Kidney glomerular epithelial cell (primary cell): Measurements from ENCODE around the gene VWA5B1.

Experiments
- DNase-seq: peaks from one replicate; lab custom pipeline; 2025; lab: John Stamatoyannopoulos, UW

The VWA5B1 gene

DNA sequence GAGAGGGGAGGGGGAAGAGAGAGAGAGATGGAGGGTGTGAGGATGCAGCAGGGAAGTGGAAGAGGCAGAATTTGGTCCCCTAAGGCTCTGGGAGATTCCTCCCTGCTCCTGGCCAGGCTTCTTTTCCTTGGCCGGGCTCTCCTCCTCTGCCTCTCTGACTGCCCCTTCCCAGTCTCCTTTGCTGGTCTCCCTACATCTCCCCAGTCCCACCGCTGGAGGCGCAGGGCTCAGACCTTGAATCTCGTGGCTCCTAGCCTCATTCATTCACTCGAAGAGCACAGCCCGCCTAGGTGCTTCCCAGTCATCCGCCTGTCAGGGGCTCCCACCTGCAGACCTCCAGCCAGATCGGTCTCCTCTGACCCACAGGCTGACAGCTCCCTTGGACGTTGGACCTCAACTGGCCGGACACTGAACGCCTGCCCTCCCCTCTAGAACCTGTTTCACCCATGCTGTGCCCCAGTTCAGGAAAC, 76.5 kb downstream of the VWA5B1 start:
- DNase-seq, result peak; percentile 19

DNA sequence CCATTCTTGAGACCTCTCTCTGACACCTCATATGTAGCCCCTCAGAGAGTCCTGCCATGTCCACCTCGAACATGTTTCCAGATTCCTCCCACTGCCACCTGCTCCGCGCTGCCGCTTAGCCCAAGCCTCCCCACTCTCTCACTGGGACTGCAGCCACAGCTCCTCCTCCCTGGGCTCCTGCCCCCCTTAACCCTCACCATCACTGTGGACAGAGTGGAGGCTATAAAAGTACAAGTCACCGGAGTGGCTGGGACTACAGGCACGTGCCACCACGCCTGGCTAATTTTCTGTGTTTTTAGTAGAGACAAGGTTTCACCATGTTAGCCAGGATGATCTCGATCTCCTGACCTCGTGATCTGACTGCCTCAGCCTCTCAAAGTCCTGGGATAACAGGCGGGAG, 77.0 kb downstream of the VWA5B1 start:
- no peak for DNase-seq

DNA sequence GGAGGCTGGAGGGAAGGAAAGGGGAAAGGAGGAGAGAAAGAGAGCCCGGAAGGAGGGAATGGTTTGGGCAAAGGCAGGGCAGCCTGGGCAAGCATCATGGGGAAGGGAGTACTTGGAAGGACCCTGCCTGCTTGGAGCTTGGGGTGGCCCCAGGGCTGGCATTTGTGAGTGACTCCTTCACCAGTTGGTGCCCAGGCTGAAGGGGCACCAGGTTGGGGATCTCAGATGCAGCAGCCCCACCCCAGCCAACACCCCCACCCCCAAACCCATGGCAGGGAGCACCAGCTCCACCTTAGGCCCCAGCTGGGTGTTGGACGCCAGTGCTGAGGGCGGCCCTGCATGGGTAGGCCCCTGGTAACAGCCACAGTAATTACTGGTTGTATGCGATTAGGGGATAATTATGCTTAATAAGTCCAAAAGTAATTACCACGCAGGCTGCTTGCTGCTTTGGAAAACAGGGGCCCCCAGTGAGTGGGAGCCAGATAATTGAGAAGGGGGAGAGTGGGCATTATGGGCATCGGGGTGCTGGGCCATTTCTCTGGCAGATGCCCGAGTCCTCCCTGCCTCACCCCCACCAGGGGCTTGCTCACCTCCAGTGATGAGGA, 78.3 kb downstream of the VWA5B1 start:
- no peak for DNase-seq

DNA sequence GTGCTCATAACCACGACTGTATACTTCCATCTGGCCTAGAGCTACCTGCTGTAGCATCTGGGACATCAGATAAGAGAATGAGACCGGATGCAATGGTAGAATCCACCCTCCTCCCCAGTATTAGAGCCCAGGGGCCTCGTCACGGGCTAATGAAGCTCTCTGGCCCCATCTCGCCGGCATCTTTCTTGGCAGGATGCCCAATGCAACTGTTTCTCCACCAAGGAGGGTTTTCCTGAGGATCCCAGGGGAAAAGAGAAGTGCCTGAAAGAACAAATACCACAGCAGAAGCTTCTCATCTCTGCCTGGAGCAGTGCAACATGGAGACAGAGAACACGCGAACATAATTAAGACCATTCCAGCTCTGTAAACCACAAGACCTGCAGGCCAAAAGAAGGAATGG, 80.0 kb downstream of the VWA5B1 start:
- no peak for DNase-seq

DNA sequence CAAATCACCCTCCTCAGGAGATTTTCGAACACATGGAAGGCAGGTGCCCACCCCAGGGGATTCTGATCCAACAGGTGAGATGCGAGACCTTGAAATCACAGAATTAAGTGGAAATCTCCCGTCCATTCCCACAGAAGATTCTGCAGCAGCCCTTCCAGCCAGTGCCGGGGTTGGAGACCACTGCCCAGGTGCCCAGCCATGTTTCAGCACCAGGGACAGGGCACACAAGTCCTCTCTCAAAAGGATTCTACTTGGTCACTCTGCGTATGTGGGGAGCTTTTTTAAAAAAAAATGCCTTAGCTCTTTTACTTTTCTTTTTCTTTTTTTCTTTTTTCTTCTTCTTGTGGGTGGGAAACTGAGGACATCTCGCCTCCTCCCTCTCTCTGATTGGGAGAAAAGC, 80.7 kb downstream of the VWA5B1 start:
- DNase-seq, result no peak

DNA sequence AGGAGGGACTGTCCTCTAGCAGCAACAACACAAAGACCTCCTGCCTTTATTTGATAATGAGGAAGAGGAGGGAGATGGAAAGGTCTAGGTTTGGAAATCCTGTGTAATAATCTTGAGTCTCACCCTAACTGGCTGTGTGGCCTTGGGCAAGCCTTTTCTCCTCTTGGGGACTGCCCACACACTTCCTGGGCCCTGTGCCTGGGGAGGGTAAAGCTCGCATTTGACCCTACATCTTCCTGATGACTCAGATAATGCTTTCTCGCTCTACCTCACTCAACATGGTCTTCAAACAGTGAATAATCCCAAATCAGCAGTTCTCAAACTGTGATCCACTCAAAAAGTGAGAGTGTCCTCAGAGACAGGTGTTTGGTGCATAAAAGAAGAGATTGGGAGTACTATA, 81.2 kb downstream of the VWA5B1 start:
- DNase-seq, result no peak

DNA sequence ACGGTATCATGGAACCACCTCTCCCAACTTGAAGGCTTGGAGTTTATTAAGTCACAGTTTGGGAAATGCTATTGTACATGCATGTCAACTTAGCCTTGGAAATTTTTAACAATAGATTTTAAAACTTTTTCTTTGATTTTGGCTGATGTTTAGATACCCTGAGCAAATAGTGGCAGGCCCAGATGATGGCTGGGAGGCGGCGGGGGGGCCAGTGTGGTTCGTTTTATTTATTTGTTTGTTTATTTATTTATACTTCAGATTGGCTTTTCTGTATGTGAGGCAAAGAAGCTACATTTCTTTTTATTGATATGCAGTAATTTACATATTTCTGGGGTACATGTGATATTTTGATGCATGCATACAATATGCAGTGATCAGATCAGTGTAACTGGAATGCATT, 82.0 kb downstream of the VWA5B1 start:
- no peak for DNase-seq

DNA sequence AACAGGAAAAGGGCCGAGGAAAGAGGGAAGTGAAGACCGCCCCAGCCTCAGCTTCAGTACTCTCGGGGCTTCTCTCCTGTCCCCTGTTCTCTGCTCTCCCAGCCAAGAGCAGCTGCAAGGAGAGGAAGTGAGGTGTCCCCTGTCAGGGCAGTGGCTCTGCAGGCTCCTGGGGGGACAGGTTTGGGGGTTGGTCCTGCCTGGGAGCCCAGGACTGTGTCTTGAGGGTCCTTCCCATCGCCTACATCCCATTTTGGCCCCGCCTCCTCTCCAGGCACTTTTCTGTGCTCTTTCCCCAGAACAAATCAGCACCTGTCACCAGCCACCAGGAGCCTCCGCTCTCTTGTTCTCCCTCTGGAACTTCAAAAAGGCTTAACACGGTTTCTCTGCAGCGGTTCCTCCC, 82.6 kb downstream of the VWA5B1 start:
- no peak for DNase-seq

DNA sequence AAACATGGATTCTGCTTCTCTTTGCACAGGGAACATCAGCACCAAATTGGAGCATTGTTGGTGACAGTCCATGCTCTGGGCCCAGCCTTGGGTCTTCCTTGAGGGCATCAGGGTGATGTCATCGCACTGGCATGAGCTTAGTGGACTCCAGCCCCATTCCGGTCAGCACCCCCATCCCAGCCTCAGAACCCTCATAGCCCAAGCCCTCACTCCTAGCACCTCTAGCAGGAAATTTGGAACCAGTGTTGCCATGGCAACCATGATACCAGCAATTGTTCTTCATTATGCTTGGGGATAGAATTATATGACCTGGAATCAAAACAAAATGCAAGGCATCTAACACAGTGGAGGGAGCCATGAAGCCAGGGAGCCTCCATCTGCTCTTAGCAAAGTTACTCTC, 83.1 kb downstream of the VWA5B1 start:
- DNase-seq, result no peak

DNA sequence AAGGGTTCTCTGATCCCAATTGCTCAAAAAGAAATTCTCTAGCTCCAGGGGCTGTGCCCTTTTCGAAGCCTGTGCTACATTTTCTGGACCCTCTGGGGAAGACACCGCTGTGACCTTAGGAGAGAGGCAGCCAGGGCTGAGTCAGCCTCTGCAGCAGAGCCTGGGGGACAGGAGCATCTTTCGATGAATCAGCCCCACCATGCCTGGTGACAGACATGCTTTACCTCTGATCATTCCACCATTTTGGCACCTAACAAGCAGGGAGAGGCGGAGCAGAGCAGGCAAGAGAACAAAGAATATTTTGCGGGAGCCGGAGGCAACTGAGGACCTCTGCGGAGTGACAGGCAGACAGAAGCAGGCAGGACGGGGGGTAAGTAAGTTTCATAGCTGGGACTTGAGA, 84.9 kb downstream of the VWA5B1 start:
- DNase-seq, result no peak

DNA sequence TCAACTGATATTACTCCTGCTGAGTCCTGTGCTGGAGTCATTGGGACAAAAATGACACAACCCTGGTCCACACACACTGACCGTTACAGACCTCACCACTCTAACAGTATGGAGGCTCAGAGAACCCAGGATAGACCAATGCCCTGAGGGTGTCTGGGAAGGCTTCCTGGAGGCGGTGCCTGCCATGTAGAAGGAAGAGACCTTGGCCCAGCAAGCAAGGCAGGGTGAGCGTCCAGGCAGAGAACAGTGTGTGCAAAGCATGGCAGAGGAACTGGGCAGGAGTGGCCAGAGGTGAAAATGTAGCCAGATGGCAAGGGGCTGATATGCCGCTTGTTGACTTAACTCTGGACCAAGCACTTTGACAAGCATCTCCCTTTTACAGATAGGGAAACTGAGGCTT, 85.5 kb downstream of the VWA5B1 start:
- no peak for DNase-seq

DNA sequence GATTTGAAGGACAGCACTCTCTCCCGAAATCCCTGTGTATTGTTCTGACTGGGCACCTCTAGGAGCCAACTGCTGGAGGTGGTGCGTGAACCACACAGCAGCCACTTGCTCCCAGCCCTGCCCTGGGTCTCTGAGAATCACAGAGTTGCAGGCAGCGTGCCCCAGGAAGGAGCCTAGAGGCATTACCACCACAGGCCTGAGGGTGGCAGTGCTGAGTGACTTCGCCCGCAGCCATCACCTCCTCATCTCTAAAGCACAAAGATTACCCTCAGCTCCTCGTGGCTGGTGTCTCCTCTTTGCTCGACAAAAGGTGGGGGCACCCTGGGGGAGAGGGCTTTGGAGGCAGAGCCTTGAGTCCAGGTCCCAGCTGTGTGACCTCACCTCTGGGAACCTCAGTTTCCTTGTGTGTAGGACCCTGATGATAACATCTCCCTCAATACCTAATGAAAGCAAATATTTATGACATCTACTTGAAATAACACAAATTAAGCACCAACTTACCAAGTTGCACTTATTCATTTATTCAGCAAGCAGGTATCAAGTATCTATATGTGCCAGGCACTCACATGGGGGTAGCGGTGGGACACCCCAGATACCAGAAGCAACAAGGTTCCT, 86.3 kb downstream of the VWA5B1 start:
- DNase-seq, result peak; percentile 7

DNA sequence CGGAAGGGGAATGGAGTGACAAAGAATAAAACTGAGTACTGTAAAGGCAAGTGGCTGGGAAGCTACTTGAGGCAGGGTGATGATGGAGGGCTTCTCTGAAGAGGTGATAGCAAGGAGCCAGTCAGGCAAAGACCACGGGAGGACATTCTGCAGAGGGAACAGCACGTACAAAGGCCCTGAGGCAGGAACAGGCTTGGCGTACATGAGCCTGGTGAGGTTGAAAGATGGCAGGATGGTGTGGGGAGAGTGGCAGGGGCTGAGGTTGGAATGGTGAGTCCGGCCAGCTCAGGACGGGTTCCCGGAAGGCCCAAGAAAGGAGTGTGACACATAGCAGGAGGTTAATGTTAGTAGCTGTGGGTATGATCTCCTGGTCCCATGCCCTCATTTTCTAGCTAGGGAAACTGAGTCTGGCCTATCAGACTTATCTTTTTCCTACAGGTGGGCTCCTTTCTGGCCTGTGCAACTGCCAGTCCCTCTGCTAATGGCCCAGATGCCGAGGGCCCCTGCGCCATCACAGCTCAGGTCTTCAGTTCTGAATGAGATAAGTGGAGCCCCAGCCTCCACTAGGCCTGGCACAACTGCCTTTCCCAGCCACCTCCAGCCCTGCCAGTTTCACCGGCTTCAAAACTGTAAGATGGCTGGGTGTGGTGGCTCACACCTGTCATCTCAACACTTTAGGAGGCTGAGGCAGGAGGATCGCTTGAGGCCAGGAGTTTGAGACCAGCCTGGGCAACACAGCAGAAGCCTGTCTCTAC, 87.0 kb downstream of the VWA5B1 start:
- DNase-seq, result no peak

DNA sequence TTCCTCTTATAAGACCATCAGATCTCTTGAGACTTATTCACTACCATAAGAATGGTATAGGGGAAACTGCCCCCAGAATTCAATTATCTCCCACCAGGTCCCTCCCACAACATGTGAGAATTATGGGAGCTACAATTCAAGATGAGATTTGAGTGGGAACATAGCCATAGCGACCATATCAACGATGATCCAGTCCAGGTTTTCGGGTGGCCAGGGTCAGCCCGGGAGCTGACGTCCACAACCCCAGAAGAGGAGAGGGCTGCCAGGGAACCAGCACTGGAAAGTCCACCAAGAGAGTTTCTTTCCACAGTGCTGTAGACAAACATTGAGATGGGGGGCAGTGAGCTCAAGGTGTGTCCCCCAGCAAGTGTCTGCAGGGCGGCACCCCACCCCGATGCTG, 88.4 kb downstream of the VWA5B1 start:
- DNase-seq, result no peak

DNA sequence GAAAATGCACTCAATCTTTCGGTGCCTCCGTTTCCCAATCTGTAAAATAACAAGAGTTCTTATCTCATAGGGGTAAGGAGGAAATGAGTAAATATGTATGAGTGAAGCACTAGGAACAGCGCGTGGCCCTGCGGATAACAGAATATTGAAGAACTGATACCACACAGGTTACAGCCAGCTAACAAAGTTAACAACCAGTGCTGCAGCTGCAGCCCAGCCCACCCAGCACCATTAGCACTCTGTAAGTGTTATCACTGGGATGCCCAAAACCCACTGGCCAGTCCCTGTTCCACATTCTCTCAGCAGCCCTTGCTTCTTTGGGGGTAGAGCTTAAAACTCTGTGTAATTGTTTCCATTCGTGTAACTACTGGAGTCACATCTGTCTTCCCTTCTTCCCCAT, 89.5 kb downstream of the VWA5B1 start:
- DNase-seq, result no peak

DNA sequence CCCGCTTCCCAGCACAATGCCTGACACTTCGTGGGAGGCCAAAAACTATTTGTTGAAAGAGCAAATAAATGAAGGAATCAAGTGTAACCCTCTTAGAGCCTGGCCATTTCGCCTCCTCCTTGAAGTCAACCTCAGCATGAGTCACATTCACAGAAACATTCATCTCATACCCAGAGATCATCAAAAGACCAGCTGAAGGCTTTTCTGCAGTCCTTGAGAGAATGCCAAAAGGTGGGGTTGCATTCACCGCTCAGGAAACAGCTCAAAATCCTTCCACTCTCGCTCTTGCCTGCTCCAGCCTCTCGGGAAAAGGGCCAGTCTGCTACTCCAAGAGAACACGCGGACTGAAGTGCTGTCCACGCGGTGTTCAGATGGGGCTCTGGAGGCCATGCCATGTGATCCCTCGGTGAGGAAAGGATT, 90.0 kb downstream of the VWA5B1 start:
- DNase-seq, result peak; percentile 27

DNA sequence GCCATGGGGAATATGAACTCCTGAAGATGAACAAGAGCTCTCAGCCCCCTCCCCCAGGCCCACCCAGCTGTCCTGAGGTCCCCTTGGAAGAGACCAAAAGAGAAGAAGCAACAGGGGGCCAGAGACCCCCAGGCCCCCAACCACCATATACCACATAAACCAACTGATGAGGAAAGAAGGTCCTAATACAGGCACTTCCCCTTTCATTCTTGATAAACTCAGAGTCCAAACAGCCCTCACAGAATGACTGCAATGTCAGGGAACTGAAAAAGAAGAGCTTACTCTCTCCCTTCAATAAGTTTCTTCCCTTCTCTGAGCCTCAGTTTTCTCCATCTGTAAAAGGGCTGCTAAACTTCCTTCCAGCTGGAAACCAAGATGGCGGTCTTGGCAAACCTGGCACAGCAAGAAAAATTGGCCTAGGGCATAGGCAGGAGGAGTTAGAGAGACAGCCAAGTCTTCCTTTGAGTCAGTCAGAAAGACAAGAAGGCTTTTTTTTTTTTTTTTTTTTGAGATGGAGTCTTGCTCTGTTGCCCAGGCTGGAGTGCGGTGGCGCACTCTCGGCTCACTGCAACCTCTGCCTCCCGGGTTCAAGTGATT, 90.5 kb downstream of the VWA5B1 start:
- no peak for DNase-seq

DNA sequence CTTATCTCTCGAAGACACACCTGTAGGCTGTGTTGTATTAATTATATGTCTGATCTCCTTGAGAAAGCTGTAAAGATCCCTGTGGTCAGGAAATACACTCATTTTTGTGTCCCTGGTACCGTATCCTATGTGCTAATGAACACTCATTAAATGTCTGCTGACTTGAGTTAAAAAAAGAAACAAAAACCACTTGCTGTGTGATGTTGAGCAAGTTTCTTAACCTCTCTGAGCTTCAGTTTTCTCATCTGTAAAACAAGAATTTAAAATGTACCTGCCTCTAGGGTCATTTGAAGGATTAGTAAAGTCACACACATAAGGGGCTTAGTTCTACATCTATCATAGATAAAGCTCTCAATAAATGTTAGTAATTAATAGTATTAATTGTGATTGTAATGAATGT, 91.3 kb downstream of the VWA5B1 start:
- DNase-seq, result no peak

DNA sequence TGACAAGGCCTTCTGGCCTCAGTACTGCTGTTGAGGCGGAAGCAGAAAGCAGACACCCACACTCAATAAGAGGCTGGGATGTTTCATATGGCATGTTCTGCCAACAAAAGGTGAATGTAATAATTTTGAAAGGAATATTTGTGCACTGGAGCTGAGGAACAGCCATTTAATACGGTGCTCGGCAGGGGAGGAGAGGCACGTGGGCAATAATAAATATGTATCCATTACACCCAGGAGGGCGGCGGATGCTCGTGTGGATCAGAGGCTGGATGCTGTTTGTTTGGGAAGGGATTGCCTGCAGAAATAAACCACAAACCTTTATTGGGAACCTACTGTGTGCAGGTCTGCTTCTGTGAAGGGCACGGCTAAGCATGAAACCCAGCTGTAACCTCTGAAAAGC, 92.0 kb downstream of the VWA5B1 start:
- DNase-seq, result no peak

DNA sequence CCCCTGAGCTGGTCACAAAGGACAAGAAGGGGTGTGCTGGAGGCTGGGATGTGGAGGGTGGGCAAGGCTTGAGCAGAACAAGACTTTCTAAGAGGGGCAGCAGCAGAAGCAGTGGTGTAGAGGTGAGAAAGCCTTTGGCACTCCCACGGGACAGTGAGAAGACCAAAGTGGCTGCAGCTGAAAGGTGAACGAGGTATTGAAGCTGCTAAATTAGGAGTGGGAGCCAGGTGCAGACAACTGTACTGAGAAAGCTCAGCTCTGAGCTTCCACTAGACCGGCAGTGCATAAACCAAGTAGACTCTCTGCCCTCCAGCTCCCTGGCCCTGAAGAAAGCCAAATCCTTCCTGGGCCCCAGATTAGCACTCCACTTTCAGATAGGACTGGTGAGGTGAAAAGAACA, 93.0 kb downstream of the VWA5B1 start:
- no peak for DNase-seq

DNA sequence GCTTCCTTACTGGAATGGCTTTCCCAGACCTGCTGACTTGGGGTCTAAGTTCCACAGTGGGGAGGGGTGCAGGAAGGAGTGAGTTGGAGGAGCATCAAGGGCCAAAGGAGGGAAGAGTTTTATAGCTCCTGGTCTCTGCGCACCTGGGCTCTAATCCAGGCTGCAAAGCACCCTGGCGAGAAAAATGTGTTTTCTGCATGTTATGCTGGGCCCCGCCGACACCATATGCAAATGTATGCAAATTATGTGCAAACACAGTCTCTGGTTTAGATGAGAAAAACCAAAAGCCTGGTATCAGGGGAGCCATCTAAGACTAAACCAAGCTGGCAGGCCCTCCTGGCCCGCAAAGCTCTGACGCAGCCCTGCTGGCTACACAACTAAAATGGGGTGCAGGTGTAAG, 95.0 kb downstream of the VWA5B1 start:
- no peak for DNase-seq

DNA sequence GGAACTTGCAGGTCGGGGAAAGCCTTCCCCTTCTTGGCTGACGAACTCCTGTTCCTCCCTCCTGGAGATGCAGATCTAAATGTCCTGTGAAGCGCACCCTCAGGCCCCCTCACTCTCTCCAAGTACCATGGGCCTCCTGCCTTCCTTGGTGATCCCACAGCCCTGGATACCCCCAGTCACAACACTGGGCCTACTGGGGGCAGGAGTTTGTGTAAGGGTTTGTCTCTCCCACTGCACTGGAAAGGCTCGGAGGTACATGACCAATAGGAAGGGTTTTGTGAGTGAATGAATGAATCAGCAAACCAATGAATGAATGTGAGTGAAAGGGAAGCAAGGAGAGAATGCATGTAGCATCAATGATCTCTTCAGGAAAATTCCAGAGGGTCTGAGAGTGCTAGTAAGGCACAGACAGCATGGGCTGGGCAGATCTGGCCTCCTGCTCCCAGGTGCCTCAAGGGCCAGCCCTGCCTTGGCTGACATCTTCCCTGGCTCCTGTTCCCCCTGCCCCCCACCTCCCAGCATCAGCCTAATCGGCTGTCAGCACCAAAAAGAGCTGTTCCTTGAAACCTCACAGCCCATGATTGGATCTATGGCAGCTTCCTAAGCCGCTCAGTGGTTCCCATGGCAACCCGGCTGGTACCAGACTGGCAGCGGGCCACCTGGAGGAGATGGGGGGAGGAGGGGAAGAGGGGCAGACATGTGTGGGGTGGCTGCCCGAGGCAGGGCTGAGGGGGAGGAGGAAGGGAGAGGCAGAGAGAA, 95.8 kb downstream of the VWA5B1 start:
- no peak for DNase-seq
